HFFc6 (cell line): ENCODE data around the gene ERVMER34-1. TPM values are rescaled to one million over a fixed set of nuclear protein-coding genes. Genes with fewer than 3 reads are reported as not detected.
A peak's percentile ranks its signal among the peaks of the same experiment; 100 is the strongest.

Source experiments
- DNase-seq: peaks from one replicate; pipeline ENCODE4 v3.0.0-alpha.2; 2018
- H3K27ac Mint-ChIP-seq: 2 replicates; pipeline ENCODE4 v1.8.0; 2020; ENCODE audit warnings: mild to moderate bottlenecking, mixed read lengths
- H3K27me3 Mint-ChIP-seq: 2 replicates; pipeline ENCODE4 v1.8.0; 2021; ENCODE audit warnings: mild to moderate bottlenecking, moderate library complexity, mixed read lengths; ENCODE audit not compliant: insufficient read depth
- H3K36me3 Mint-ChIP-seq: 2 replicates; pipeline ENCODE4 v1.8.0; 2021; ENCODE audit warnings: low read depth, mixed read lengths
- H3K4me1 Mint-ChIP-seq: 2 replicates; pipeline ENCODE4 v1.8.0; 2020; ENCODE audit warnings: low read depth, mixed read lengths
- H3K4me3 Mint-ChIP-seq: 2 replicates; pipeline ENCODE4 v1.8.0; 2020; ENCODE audit warnings: mild to moderate bottlenecking, moderate library complexity, mixed read lengths
- H3K9me3 Mint-ChIP-seq: 2 replicates; pipeline ENCODE4 v1.8.0; 2020; ENCODE audit warnings: mild to moderate bottlenecking, mixed read lengths
- total RNA-seq, 6 experiments: library from RNA; stranded (reverse); fragmentation: NEBNext Ultra II Directional; extraction: Animal tissue kit (Norgen Biotek cat#: 25700); gene quantifications; 2 replicates in 1 of 6; 3 replicates in 5 of 6; pipeline ENCODE4 v1.2.3, GENCODE V29; 2021
- TF ChIP-seq, protein P1 (sequence below): fragments of 200-600 bp; sonication (generic); IDR thresholded peaks from 2 replicates; pipeline ENCODE4 v1.5.0; 2021; ENCODE audit warnings: antibody characterized with exemption, mild to moderate bottlenecking

ERVMER34-1 gene
- total RNA-seq, 6 experiments from 2014 or later: not detected

DNA sequence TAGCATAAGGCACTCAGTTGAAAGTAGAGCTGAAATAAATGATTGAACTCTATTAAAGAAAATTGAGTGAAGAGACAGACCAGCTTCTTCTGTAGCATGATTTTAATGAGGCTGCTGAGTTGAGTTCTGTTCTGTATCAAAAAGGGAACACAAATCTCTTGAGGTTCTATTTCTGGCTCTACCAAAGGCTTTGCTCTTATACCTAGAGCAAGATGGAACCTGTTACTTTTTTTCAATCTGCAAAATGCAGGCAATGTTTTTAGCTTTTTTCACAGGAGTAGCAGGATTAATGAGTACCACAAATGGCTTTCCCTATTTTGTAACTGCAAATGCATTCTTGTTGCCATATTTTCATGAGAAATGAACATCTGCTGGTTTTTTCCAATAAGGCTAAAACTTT is 4.2 kb upstream of the ERVMER34-1 start:
- Mint-ChIP-seq H3K4me3 (no peak overlapping the region), H3K4me1 (no peaks in the 10 kb centered on the region), H3K27ac (no peak overlapping the region), H3K36me3 (no peaks in the 10 kb centered on the region), H3K27me3 (peaks cover 35% of the 10 kb centered on the region), H3K9me3 (no peaks in the 10 kb centered on the region)
- TF ChIP-seq, protein P1, sequence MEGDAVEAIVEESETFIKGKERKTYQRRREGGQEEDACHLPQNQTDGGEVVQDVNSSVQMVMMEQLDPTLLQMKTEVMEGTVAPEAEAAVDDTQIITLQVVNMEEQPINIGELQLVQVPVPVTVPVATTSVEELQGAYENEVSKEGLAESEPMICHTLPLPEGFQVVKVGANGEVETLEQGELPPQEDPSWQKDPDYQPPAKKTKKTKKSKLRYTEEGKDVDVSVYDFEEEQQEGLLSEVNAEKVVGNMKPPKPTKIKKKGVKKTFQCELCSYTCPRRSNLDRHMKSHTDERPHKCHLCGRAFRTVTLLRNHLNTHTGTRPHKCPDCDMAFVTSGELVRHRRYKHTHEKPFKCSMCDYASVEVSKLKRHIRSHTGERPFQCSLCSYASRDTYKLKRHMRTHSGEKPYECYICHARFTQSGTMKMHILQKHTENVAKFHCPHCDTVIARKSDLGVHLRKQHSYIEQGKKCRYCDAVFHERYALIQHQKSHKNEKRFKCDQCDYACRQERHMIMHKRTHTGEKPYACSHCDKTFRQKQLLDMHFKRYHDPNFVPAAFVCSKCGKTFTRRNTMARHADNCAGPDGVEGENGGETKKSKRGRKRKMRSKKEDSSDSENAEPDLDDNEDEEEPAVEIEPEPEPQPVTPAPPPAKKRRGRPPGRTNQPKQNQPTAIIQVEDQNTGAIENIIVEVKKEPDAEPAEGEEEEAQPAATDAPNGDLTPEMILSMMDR: no peak
- DNase-seq: no peak

DNA sequence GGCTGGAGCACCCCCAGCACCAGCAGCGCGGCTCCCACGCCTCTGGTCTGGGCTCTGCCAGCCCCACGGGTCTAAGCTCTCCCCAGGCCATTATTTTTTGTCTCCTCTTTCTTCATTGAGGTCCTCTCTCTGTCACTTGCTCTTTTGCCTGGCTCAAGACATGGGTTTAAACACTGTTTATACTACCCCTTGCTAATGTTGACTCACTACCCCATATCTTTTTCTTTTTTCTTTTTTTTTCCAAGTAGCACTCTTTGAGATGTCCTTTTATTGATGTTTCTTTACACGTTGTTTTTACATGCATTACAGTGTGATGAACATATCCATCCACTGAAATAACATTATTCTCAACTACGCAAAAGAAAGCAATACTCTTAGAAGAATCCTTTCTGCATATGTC is 1.7 kb upstream of the ERVMER34-1 start:
- no peak for DNase-seq
- Mint-ChIP-seq H3K4me3 (no peak overlapping the region), H3K27ac (no peak overlapping the region), H3K36me3 (no peaks in the 10 kb centered on the region), H3K9me3 (no peaks in the 10 kb centered on the region), H3K27me3 (peaks cover 40% of the 10 kb centered on the region), H3K4me1 (no peaks in the 10 kb centered on the region)
- TF ChIP-seq, protein P1: no peak

DNA sequence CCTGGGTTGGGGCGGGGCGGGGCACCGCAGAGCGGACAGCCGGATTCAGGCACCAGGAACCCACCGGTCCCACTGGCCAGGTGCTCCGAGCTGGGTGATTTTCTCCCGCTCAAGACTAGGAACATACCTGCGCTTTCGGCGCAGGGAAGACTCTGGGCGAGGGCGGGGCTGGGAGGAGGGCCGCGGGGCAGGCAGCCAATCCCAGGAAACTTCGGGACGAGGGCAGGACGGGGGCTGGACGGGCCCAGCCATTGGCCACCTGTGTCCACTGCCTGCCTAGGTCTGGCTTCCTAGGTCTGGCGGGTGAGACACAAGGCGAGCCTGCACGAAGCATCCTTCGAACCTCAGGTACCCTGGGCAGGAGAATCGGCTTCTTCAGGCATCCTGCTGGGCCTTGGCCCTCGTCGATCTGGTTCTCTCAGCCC is 274 bp upstream of the ERVMER34-1 start:
- Mint-ChIP-seq H3K36me3 (no peaks in the 10 kb centered on the region), H3K4me1 (no peaks in the 10 kb centered on the region), H3K9me3 (no peaks in the 10 kb centered on the region), H3K27me3 (peaks cover 40% of the 10 kb centered on the region), H3K4me3 (peak overlapping the region; percentile 51; the same call in 1 of the 2 replicates), H3K27ac (no peak overlapping the region)
- TF ChIP-seq, protein P1: no peak
- DNase-seq: no peak

DNA sequence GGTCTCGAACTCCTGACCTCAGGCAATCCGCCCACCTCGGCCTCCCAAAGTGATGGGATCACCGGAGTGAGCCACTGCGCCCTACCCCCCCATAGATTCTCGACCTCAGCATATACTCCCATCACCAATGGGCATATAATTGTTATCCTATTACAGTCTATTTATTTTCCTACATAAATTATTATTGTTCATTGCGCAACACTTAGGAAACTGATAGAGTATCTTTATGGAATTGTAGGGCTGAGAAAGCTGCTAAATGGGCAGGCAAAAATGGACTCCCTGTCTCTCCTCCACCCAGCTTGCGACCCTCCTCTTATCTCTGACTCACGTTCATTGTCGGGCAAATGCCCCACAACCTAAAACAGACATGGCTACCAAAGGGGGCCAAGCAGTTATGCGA is 1.0 kb downstream of the ERVMER34-1 start:
- H3K9me3 Mint-ChIP-seq: no peaks in the 10 kb centered on the region
- H3K4me1 Mint-ChIP-seq: no peaks in the 10 kb centered on the region
- H3K27me3 Mint-ChIP-seq: peaks cover 38% of the 10 kb centered on the region
- DNase-seq: no peak
- H3K36me3 Mint-ChIP-seq: no peaks in the 10 kb centered on the region
- H3K27ac Mint-ChIP-seq: no peak overlapping the region
- no peak overlapping the region for H3K4me3 Mint-ChIP-seq
- TF ChIP-seq, protein P1: no peak

DNA sequence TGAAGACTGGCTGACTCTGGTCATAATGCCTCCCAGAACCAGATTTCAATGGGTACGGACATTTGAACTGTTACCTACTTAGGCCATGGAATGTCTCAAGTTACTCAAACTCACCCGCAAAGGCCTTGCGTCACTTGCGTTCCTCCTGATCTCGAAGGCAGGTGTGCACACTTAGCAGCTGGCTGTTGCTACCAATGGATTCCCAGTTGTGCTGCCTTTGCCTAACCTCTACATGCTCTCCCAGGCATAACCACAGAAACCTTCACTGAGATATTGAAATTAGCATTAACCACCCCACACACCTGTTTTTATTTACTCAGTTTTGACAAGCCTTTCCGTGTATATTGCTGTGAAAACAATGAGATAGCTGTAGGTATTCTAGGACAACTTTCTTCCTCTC is 2.8 kb downstream of the ERVMER34-1 start:
- Mint-ChIP-seq H3K9me3 (no peaks in the 10 kb centered on the region), H3K4me3 (no peak overlapping the region), H3K4me1 (no peaks in the 10 kb centered on the region), H3K27ac (no peak overlapping the region), H3K36me3 (no peaks in the 10 kb centered on the region), H3K27me3 (peaks cover 39% of the 10 kb centered on the region)
- no peak for DNase-seq
- TF ChIP-seq, protein P1: no peak

DNA sequence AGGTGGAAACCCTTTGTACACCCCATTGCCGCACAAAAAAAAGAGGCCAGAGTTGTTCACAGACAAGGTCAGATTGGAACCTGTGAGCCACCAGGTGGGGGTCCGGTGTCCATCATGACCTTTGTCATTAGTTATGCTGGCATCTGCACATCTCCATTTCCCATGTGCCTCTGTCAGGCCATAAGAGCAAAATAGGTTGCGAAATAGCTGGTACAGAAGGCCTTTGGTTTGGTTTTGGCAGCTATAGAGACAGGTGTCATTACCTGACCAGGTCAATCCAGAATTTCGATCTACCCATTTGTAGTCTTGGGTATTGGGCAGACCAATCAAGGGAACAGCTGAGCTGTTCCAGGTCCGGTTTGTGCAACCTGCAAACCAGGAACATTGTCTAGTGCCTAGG is 6.6 kb downstream of the ERVMER34-1 start:
- Mint-ChIP-seq H3K27ac (no peak overlapping the region), H3K9me3 (no peaks in the 10 kb centered on the region), H3K27me3 (peaks cover 12% of the 10 kb centered on the region), H3K4me1 (no peaks in the 10 kb centered on the region), H3K36me3 (no peaks in the 10 kb centered on the region), H3K4me3 (no peak overlapping the region)
- DNase-seq: no peak
- TF ChIP-seq, protein P1: no peak
